Sciatic nerve (tissue), 2 donors: Measurements from ENCODE around the gene TLE7. TPM values are rescaled to one million over a fixed set of nuclear protein-coding genes. Genes with fewer than 3 reads are reported as not detected.

Source experiments
- ATAC-seq: fragments of 200-7000 bp; cut with Tn5 transposase; one replicate; pipeline ENCODE4 v1.9.1; 2020; ENCODE audit warnings: mild to moderate bottlenecking, moderate library complexity
- DNase-seq: peaks from one replicate; pipeline ENCODE4 v3.0.0-alpha.2; 2020; ENCODE audit warnings: low spot score
- intact Hi-C: fragments of 100-400 bp; cut with DNase I; formaldehyde crosslinking; loops from one replicate; pipeline ENCODE4 v1.14.2; 2022
- total RNA-seq: library from RNA; stranded (reverse); fragmentation: NEBNext Ultra II Directional; extraction: Animal tissue kit (Norgen Biotek cat#: 25700); gene quantifications from one replicate; pipeline ENCODE4 v1.2.1, GENCODE V29; 2021
- donor health status: DM: no; HTN: no; CAD: no.
- donor health status: DM: no; HTN: no; CAD: no.

The TLE7 gene
- total RNA-seq, 1 donor from 2014 or later: not detected

DNA sequence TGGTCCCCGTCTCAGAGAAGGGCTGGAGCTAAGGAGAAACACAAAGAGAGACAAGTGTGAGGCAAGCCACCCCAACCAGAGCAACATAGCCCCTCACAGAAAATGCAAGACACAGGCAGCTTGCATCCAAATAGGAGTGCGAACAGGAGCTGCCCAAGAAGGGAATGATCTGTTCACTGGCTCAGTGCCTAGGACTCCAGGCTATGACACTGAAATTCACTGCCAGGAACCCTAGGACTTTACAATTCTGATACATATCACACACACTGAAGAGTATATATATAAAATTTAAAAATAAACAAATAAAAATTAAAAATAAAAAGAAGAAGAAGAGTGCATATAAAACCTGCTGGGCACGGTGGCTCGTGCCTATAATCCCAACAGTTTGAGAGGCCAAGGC lies 14.9 kb upstream of the TLE7 start:
- ATAC-seq: no peak
- no peak for DNase-seq
- intact Hi-C loops: no loop called here

DNA sequence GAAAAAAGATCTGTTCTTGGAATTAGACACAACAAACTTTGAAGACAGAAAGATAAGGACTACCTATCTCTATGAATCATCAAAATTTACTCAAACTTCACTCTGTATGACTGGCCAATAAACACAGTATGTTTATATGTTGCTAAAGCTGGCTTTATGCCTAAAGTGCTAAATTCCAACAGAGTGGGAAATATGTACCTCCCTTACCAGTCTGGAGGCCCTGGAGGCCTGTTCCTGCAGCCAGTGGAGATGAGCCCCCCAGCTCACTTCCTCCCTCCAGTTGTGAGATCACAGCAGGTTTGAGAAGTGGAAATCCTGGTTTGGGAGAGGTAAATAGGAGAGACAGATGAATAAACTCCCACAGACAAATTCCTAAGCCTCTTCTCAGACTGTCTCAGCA lies 11.2 kb upstream of the TLE7 start:
- no peak for DNase-seq
- intact Hi-C loops: no loop called here
- ATAC-seq: no peak

DNA sequence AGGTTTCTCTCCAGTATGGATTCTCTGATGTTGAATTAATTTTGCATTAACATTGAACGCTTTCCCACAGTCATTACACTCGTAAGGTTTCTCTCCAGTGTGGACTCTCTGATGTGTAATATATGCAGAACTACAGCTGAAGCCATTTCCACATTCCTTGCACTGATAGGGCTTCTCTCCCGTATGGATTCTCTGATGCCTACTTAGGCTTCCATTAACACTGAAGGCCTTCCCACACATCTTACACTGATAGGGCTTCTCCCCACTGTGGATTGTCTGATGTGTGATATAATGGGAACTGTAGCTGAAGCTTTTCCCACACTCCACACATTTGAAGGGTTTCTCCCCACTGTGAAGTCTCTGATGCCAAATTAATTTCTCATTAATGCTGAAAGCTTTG lies 7.2 kb upstream of the TLE7 start:
- intact Hi-C loops: no loop called here
- DNase-seq (no peak), ATAC-seq (no peak)

DNA sequence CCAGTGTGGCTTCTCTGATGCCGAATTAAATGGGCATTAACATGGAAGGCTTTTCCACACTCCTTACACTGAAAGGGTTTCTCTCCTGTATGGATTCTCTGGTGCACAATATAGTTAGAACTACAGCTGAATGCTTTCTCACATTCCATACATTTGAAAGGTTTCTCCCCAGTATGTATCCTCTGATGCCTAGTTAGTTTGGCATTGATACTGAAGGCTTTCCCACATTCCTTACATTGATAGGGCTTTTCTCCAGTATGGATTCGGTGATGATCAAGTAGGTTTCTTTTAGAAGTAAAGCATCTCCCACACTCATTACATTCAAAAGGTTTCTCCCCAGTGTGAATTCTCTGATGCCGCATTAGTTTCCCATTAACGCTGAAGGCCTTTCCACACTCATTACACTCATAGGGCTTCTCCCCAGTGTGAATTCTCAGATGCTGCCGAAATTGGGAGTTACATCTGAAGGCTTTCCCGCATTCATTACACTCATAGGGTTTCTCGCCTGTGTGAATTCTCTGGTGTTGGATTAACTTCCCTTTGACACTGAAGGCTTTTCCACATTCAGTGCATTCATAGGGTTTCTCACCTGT lies 6.5 kb upstream of the TLE7 start:
- DNase-seq: no peak
- ATAC-seq: no peak
- intact Hi-C loops: no loop called here

DNA sequence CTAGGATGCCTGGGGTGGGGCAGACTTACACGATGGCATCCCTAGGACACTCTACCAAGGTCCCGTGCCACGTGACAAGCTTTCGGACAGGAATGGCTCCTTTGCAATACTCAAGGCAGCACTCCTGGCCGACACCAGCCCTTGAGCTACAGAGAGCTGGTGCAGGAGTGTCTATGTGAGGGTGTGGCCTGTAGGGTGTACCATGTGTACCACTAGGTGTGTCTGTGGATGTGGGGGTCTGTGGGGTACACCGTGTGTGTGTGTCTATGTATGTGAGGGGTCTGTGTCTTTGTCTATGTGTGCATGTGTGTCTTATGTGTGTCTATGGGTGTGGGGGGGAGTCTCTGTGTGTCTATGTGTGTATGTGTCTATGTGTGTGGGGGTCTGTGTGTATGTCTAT lies 1.9 kb upstream of the TLE7 start:
- ATAC-seq: no peak
- intact Hi-C loops: no loop called here
- DNase-seq: no peak

DNA sequence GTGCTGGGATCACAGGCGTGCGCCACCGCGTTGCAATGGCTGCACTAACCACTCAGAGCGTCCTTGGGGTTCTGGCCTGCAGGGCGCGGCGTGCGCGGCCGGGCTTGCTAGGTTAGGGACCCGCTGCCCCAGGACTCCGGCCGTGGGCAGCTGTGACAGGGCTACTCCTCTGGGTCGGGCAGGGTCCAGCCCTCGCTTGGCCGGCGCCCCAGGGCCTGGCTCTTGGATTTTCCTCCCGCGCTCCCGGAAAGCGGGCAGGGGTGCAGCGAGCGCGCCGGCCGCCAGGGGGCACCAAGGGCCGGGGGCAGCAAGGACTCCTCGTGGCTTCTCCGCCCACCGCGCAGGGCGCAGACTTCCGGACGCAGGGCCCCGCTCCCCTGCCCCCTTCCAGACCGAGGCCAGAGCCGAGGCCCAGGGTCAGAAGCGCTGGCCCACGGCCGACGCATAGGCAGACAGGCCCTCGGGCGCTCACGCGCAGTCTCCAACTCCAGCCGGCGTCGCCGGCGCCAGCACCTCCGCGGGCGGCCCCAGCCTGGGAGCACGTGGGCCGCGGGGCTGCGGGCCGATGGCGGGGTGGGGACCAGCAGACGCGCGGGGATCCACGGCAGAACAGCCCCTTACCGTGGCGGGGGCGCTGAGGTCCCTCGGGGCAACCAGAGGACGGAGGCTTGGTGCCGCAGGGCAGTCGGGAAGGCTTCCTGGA lies 355 bp downstream of the TLE7 start:
- intact Hi-C loops: no loop called here
- no peak for DNase-seq
- no peak for ATAC-seq

DNA sequence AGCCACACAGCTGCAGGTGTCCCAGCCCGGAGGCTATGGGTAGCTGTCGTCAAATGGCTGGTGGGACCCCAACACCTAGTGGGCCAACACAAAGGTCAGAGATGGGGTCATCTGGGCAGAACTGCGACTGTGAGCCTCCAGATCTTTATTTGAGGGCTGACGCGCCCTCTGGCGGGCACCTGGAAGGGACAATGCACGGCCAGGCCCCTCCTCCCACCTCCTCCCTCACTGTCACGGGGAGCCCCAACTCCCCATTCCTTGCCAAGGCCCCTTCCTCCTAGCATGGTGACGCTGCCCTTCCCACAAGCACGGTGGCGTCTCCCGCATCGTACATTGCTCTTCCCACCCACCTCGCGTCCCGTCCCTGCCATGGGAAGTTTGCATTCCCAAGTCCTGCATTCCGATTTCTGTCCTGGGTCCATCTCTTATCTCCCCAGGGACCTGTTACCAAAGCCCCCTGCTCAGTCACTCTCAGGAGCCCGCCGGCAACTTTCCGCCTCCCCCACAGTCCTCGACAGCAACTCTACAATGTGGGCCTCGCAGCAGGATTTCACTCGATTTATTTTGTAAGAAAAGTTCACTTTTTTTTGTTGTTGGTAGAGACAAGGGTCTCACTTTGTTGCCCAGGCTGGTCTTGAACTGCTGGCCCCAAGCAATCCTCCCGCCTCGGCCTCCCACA lies 1.0 kb downstream of the TLE7 start:
- intact Hi-C loops: no loop called here
- ATAC-seq (no peak), DNase-seq (no peak)

DNA sequence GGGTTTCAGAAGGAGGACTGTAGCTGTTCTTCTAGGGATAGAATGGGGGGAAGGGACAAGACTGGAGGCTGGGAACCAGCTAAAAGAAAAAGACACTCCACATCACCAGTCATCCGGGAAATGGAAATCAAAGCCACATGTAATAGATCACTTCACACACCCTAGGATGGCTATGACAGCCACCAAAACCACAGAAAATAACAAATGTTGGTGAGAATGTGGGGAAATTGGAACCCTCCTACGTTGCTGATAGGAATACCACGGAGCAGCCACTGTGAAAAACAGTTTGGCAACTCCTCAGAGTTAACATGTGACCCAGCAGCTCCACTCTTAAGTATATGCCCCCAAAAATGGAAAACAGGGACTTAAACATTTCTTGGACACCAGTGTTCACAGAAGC lies 2.3 kb downstream of the TLE7 start:
- intact Hi-C loops: no loop called here
- ATAC-seq: no peak
- DNase-seq: no peak

DNA sequence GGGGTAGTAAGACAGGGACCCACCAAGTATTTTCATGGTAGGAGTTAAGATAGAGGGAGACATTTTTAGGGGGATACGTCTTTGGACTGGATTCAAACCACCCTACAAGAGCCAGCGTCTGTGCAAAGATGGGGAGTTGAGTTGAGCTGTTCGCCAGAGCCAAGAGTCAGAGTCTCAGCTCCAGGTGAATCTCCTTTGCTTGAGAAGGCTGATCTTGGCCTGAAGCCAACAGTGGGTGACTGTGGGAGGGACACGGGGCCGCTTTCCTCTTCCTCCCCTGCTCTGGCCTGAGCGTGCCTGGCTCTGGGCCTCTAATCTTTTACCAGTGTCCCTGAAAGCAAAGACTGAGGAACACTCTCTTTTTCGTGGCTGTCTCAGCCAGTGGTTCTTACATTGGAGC lies 5.4 kb downstream of the TLE7 start:
- no peak for DNase-seq

DNA sequence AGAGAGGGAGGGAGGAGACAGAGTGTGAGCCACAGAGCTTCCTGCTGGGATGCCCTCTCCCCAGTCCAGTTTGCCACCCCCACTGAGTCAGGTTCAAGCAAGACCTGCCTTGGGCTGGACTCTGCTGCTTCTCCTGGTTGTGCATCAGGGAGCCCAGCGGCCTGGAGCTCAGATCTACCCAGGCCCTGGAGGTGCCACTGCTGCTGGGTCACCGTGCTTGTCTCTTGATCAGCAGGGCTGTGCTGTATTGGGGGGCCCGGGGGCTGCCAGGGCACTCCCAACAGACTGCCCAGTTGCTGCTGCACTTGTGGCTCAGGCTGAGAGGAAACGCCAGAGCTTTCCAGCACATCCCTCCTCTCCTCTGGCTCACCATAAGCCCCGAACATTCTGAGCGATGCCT lies 8.9 kb downstream of the TLE7 start:
- intact Hi-C loops: no loop called here
- no peak for DNase-seq
- no peak for ATAC-seq

More for the DNA sequence above, 5.4 kb downstream of the TLE7 start:
- intact Hi-C loops: no loop called here
- no peak for ATAC-seq

DNA sequence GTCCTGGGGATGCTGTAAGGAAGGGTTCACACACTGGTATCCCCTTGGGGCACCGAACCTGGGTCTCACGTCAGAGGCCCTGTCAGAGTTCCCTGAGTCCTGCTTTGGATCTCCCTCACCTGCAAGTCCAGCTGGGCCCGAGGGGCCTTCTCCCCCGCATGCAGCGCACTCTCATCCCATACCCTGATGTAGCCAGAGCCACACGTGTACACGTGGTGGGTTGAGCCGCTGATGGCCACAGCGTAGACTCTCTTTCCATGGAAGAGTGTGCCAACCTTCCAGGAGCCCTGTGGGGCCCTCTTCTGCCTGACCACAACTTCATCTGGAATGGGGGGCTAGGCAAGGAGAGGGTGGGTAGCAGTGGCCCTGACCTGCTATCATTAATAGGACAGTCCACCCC lies 9.9 kb downstream of the TLE7 start:
- DNase-seq: no peak
- intact Hi-C loops: no loop called here
- ATAC-seq: no peak

DNA sequence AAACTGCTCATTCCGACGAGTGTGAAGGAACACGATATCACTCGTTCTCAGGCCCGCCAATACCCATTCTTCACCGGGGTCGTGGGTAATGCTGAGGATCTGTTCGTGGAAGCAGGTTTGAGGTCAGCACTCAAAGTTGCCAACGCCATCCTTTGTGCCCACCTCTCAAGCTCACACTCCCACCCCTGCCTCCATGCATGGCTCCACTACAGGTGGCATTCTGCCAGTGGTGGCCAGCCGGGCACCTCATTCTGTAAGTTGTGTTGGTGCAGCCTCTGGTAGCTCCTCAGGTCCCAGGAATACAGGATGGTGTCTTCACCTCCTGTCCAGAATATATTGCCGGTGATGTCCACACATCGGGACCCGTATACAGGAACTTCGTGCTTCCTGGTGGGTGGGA lies 10.7 kb downstream of the TLE7 start:
- DNase-seq (no peak), ATAC-seq (no peak)
- intact Hi-C loops: no loop called here

DNA sequence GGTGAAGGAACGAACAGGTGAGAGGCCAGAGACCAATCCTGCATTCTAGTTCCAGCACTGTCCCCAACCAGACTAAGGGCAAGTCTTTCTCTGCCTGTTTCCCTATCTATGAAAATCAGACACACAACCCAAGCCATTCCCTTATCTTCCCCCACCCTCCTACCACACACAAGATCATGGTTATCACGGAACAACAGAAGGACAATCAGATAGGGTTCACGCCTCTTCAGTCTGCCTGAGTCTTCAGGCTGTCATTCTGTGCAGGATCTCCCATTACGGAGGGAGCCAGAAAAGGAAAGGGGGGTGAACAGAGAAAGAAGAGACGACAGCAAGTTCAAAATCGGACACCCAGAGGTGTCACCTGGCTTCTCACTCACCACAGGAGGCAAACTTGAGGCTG lies 11.1 kb downstream of the TLE7 start:
- ATAC-seq: no peak
- DNase-seq: no peak
- intact Hi-C loops: no loop called here

DNA sequence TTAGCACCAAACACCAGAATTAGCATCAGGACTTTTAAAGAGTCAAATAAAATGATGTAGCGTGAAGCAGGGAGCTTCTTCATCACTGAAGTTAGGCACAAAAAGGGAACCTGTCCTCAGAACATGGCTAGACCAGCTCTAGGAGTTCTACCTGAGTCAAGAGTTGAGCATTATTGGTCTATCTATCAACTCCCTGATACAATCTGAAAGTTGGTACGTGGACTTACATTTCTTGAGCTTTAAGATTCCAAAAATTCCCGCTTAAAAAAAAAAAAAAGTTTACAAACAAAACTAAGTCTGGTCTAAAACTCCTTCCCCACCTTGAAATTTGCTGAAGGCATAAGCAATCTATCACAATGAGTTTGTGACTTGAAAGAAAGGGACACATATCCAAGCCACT lies 12.3 kb downstream of the TLE7 start:
- ATAC-seq (no peak), DNase-seq (no peak)
- intact Hi-C loops: no loop called here

DNA sequence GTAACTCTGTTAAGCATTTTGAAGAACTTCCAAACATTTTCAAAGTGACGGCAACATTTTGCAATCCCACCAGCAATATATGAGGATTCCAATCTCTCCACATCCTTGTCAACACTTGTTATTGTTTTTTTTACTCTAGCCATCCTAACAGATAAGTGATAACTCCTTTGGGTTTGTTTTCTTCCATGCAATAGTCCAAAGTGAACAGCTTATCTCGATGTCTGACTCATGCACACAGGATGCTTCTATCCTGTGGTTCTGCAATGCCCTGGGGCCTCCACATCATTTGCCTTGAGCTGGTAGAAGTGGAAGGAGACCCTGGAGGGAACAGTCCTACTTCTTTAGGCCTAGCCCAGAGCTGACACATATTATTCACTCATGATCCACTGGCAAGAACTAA lies 13.0 kb downstream of the TLE7 start:
- DNase-seq (no peak), ATAC-seq (no peak)
- intact Hi-C loops: no loop called here

DNA sequence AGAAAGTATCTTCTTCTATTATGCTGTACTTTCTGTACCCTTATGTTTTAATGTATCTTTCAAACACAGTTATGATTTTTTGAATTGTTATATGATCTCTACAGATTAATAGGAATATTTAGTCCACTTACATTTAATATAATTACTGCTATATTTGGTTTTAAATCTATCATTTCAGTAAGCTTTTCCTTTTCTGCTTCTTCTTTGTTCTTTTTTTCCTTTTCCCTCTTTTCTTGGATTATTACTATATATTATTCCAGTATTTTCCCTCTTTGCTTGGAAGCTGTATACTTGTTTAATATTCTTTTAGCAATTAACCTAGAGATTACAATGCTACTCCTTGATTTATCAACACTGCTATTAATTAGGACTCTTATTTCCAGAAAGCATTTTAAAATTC lies 13.5 kb downstream of the TLE7 start:
- intact Hi-C loops: no loop called here

DNA sequence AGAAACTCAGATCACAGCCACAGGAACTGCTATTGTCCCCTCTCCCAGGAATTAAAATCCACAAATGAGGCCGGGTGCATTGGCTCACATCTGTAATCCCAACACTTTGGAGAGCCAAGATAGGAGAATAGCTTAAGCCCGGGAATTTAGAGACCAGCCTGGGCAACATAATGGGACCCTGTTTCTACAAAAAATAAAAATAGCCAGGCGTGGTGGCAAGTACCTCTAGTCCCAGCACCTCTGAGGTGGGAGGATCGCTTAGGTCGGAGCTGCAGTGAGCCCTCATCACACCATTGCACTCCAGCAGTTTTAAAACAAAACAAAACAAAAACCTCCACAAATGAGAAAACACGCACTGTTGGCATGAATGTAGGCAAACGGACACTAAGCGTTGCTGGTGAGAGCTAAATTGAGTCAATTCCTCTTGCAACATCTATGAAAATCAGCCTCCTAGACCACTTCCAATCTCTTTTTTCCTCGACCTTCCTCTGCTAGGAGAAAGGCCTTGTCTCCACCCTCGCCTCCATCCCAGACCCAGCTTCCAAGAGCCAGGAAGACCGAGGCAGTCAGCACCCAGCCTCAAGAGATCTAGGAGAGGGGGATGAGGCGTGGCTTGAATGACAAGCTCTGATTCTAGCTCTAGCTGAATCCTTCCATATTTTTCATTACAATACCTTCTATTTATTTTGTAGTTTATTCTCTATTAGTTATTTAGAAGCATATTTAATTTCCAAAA lies 14.8 kb downstream of the TLE7 start:
- ATAC-seq: no peak
- DNase-seq: no peak
- intact Hi-C loops: no loop called here

More for the DNA sequence above, 13.5 kb downstream of the TLE7 start:
- ATAC-seq (no peak), DNase-seq (no peak)

DNA sequence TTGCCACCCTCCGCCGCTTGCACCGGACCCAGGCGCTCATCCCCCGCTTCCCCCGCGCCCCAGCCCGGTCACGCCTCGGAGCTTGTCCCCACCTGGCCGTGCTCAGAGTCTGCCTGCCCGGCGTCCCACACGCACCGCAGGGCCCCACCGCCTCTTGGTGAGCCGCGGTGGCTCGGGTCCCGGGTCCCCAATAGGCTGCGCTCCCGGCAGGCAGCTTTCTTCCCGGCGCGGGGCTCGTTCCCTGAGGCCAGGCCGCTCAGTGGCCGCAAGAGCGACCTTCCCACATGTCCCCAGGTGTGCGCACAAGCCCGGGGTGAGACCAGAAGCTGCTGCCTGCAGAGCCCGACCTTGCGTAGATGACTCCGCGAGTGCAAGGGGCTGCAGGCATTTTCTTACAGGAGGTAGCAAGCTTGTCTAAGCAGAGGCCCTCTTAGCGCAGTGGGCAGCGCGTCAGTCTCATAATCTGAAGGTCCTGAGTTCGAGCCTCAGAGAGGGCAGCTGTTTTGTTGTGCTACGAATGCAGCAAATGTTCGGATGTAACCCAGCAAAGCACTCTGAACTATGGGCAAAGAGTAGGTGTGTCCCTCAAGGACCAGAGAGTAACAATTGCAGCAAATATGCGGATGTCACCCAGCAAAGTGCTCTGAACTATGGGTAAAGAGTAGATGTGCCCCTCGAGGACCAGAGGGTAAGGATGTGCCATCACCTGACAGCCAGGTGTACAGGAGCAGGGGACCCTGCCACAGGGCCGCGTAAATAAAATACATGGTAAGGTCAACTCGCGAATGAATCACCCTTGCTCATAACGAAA lies 15.6 kb downstream of the TLE7 start:
- DNase-seq (no peak), ATAC-seq (no peak)
- intact Hi-C loops: no loop called here

DNA sequence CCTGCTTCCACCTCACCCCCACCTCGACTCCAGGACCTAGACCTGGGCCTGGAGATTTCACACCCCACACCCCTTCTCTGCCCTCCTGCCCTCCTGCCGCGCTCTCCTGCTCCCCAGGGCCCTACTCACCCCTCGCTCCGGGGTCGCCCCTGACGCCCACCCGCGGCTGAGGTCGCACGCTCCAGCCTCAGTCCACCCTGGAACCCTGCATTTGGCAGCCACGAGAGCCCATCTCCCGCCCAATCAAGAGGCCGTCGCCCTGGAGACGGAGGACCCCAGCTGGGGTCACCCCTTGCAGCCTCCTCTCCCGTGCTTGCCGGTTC lies 16.1 kb downstream of the TLE7 start:
- intact Hi-C loops: no loop called here
- ATAC-seq (no peak), DNase-seq (no peak)
